ENCODE results near the gene ACTR10. TPM values are rescaled to one million over a fixed set of nuclear protein-coding genes. Genes with fewer than 3 reads are reported as not detected.
"Not testable (repeated sequence)": the region's sequence is repeated elsewhere in the genome, so short reads cannot be mapped to it uniquely, and the experiment has no call there.

Gene ACTR10
- total RNA-seq, 1 donor from 2014 or later = 47.7 TPM

DNA sequence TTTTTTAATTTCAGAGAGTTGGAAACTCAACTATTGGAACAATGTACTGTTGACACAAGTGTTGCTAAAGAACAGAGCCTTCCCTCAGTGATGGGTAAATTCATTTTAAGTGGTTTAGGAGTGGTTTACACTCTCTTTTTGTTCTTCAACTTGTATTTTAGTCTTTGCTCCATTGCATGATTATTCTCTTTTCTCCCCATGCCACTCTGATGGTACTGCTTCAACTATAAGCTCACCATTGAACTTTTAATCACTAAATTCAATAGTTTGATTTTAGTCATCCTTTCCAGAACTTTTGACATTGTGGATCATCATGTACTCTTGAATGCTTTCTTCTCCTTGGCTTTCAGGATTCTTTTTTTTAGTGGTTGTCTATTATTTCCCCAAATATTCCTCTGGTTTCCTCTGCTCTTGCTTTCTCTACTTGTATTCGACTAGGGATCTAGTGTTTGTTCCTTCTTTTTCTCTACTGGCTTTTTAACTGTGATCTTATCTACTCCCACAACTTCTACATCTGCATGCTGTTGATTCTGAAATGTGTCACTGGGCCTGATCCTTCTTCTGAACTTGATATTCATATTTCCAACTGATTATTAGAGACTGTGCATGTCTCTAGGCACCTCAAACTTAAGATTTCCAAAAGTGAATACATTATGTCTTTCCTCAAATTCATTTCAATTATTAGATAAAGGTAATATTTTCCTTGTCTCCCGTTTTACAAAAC, 15.4 kb downstream of the ACTR10 start:
- intact Hi-C loops (cut with micrococcal nuclease) = no loop called here

DNA sequence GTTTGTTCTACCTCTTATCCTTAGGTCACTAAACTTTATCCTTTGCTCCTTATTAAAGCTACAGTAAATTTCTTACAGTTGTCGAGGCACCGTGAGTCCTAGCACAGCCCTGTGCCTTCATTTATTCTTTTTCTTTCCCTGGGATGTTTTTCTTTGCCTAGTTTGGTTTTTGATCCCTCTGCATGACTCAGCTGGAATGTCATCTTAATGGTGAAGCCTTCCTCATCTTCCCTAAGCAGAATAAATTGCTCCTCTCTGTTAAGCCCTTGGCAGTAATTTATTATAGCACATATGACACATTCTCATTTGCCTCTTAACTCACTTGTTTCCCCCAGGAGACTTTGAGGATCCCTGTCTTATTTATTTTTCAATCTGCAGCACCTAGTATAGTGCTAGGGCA, 16.6 kb downstream of the ACTR10 start:
- intact Hi-C loops (cut with micrococcal nuclease) = no loop called here

DNA sequence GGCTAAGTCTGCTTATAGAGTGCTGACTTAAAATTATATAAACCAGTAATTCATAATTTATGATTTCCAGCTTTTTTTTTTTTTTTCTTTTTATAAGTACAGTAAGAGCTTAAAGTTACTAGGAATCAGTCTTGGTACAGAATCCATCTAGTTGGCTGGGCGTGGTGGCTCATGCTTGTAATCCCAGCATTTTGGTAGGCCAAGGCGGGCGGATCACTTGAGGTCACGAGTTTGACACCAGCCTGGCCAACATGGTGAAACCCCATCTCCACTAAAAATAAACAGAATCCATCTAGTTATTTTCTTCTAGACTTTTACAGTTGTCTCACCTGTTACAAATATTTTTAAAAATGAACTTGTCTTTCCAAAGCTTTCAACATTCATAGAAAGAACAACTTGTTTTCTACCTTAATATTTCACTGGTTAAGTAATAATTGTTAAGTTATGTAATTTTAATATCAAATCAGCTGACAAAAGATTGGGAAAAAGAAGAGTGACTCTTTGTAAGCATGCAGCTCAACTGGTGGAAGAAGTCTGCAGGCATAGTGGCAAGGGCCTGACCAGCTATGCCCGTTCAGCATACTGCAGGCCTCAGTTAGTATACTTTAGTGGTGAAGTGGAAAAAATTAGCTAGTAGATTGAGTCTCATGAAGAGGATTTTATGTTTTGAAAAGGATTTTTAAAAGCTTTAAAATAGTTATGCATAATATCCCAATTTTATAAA, 27.3 kb downstream of the ACTR10 start:
- intact Hi-C loops (cut with micrococcal nuclease) = no loop called here

DNA sequence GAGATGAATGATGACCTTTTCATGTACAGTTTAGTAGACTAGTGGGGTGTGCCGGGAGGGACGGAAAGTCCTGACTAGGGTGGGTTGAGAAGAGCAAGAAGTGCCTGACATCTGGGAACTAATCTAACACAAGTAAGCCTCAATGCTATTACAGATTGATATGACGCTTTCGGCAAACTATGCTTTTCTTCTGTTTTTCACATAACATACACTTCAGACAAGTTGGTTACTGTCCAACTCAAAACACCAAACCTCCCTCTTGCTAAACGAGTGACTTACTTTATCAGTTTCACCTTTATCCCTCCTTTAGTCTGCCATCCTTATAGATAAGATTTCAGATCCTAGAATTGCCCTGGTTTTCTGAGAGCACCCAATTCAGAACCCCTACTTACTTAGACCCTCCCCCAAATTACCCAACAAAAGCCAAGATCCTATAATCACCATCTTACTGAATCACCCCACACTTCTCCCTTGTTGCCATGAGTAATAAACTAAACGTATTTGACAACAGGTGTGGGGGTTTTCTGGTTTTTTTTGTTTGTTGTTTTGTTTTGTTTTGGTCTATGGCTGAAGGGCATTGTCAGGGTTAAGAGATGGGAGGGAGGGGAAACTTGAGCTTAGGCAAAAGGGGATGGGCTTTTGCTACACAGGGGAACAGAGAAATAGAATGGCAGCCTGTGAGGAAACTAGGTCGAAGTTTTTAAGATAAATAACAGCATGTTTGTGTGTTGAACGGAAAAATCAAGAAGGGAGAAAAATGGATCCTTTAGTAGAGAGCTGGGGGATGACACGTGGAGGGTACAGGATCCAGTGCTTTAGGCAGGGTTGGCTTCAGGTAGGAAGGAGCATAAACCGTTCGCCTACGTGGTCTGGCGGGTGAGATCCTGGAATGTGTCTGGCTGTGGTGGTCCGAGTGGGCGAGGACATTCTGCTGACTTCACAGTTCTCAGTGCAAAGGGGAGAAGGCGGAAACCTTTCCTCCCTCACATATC, 38.6 kb downstream of the ACTR10 start:
- intact Hi-C loops (cut with micrococcal nuclease) = loop anchor here (1.0 to 2.0 kb wide), 2 partner anchors 38 to 970 kb away; partner anchors contain the start of genes ACTR10, AP5M1 and EXOC5

DNA sequence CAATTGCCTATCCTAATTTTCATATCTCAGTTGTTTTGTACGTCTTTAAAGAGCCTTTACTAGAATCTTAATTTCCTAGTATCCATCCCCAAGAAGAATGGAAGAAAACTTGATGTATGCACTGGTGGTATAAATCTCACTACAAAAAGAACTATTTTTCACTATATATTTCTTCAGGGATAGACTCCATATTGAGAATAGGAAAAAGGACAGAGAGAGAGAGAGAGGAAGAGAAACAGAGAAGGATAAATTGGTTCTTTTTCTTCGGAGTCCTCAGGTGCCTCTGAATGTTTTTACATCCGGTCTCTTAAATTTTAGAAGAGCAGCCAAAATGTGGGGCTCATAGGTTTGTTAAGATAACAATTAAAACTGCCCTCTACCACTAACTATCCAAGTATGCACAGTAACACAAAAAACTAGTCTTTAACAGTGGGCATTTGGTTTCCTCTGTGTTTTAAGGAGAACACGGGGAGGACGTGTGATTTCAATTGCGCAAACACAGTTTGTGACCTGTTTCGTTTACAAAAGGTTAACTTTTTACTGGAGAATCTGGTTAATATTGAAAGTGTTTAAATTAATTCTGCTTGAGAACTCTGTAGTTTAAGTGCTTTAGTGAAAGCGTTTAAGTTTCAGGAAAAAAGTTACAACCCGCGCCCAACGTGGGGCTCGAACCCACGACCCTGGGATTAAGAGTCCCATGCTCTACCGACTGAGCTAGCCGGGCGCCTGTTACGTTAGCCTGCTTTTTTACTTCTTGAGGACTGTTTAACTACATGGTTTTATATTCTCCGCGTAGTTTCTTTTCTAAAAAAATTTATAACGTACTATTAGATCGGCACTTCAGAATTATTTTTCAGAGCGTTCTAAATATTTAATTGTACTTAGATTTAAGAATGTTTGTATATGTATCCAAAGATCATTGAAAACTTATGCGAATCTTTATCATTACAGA, 39.6 kb downstream of the ACTR10 start:
- intact Hi-C loops (cut with micrococcal nuclease) = loop anchor here (1.0 to 2.0 kb wide), 2 partner anchors 39 to 971 kb away; partner anchors contain the start of genes ACTR10, AP5M1 and EXOC5

DNA sequence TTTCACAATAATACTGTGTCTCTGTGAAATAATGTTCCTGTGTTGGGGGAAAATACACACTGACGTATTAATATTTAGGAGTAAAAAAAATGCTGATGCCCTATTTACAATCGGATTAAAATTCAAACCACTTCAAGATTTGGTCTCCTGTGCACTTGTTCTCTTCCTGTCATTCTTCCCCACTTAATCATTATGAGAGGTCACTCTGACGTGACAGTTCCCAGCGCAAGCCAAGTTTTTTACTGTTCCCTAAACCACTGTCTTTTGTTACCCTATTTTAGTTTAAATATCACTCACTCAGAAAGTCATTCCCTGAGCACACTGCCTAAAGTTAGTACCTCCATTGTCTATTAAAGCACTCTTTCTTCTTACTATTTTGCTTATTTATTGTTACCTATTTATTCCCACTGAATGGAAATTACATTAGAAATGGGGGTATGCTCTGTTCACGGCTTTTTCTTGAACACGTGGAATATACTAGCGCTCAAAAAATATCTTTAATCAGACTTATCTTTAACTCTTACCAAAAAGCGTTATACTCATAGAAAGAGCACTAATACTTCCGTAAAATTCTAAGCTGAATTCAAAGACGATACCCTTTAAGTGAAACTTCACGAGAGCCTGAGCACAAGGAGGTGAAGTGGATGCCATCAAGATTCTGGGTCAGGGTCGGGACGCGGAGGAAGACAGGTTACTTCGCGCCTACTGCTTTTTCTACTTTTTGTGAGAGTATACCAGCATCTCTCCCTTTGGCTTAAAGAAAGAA, 44.0 kb downstream of the ACTR10 start:
- intact Hi-C loops (cut with micrococcal nuclease) = loop anchor here (1.0 kb wide), 6 partner anchors 45 to 1240 kb away; partner anchors contain the start of genes ARID4A, DAAM1, JKAMP and KIAA0586

DNA sequence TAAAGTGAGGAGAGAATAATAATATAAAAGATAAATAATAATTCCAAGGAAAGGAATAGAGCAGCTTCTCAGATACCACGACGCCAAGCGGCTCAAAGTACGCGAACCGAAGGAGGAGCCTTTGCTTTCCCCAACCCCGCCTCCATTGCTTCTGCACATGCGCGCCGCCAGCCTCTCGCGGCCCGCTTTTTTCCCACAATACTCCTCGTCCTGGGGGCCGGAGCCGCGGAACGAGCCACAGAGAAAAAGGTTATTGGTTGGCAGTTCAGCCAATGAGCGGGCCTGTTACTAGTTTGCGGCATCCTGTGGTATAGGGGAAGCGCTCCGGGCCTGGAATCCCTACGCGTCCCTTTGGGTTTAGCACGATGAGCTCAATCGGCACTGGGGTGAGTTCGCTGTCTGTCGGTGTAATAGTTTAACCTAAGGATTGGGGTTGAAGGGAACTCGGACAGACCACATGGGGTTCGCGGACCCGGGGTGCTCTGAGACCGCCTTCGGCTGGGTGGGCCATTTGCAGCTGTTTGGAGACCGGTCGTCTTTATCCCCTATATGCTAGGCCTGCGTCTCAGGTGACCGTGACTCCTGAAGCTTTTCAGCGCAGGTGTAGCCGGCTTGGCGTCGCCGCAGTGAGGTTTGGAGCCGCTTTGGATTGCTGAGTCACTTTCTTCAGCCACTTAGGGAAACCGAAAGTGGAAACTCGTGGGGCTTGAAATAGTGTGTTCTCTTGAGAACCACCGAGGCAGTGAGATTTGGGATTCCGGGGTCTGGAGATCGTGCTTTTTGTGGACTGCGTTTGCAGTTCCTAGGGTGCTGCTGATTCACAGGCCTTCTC, 44.8 kb downstream of the ACTR10 start, which contains the start of gene PSMA3:
PSMA3 (plus strand) TSS at position 288 of the 832 bp plus-strand sequence; CDS start at position 366, 78 bp downstream.
- intact Hi-C loops (cut with micrococcal nuclease) = loop anchor here (1.0 kb wide), 6 partner anchors 45 to 1240 kb away; partner anchors contain the start of genes ARID4A, DAAM1, JKAMP and KIAA0586

DNA sequence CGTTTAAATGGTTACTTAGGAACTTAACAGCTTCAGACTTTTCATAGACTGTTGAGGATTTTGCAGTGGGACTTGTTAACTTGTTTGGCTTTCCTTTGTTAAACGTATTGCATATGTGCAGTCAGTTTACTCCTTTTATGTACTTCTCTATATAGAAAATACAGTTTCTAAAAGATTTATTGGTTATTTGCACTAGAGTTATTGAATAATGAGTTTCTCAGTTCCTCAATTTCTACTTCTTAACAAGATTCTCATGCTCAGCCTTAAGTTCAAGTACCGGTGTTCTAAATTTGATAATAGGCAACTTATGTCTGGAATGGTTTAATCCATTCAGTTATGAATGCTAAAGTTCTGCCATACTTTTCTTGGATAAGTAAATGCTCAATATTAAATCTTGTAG, 45.6 kb downstream of the ACTR10 start:
- intact Hi-C loops (cut with micrococcal nuclease) = no loop called here

DNA sequence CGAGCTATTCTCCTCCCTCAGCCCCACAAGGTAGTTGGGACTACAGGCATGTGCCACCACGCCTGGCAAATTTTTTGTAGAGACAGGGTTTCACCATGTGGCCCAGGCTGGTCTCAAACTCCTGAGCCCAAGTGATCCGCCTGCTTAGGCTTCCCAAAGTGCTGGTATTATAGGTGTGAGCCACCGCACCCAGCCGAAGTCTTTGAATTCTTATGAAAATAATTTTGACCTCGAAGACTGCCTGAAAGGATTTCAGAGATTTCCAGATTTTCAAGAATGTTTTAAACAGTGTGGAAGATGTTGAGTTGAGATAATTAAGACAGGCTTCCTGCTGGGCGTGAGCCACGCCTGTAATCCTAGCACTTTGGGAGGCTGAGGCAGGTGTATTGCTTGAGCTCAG, 49.7 kb downstream of the ACTR10 start:
- intact Hi-C loops (cut with micrococcal nuclease) = no loop called here

DNA sequence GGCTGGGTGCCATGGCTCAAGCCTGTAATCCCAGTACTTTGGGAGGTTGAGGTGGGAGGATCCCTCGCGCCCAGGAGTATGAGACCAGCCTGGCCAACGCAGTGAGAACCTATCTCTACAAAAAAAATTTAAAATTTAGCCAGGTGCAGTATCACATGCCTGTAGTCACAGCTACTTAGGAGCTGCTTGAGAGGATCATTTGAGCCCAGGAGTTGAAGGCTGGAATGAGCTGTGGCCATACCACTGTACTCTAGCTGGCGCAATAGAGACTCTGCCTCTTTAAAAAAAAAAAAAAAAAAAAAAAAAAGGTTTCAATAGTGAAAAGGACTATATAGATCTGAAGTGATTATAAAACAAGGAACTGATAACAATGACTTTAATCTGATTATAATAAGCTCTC, 58.2 kb downstream of the ACTR10 start:
- intact Hi-C loops (cut with micrococcal nuclease) = no loop called here

DNA sequence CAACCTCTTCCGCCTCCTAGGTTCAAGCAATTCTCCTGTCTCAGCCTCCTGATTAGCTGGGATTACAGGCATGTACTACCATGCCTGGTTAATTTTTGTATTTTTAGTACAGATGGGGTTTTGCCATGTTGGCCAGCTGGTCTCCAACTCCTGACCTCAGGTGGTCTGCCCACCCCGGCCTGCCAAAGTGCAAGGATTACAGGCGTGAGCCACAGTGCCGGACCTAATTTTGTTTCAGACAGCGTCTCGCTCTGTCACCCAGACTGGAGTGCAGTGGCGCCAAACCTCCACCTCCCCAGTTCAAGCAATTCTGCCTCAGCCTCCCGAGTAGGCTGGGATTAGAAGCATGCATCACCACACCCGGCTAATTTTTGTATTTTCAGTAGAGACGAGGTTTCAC, 62.1 kb downstream of the ACTR10 start:
- intact Hi-C loops (cut with micrococcal nuclease) = not testable (repeated sequence)

DNA sequence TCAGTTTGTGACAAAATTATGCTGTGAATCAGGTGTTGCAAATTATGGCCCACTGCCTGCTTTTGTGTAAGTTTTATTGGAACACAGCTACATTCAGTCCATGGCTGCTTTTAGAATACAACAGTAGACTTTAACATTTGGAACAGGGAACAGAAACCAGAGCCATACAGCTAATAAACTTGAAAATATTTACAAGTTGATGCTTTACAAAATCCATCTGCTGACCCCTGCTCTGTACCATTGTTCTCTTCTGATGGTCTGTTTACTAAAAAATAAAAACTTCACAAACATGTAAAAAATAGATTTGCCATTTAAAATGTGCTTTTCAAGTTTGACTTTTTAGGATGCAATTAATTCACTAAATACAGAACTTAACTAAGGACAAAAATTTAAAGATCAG, 65.5 kb downstream of the ACTR10 start:
- intact Hi-C loops (cut with micrococcal nuclease) = no loop called here

DNA sequence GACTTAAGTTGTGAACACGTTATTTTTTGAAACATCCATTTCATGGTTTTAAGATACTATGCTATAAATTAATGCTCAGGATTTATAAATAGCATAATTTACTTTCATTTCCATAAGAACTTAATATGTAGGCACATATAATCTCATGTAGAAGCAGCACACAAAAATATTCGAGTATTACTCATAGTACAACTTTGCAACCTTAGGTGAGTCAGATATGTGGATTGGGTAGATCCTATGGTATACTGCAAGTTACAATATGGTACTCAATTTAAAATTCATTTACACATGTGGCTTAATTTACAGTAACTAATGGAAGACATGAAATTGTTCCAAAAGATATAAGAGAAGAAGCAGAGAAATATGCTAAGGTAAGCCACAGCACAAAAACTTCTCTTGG, 70.7 kb downstream of the ACTR10 start:
- intact Hi-C loops (cut with micrococcal nuclease) = no loop called here

DNA sequence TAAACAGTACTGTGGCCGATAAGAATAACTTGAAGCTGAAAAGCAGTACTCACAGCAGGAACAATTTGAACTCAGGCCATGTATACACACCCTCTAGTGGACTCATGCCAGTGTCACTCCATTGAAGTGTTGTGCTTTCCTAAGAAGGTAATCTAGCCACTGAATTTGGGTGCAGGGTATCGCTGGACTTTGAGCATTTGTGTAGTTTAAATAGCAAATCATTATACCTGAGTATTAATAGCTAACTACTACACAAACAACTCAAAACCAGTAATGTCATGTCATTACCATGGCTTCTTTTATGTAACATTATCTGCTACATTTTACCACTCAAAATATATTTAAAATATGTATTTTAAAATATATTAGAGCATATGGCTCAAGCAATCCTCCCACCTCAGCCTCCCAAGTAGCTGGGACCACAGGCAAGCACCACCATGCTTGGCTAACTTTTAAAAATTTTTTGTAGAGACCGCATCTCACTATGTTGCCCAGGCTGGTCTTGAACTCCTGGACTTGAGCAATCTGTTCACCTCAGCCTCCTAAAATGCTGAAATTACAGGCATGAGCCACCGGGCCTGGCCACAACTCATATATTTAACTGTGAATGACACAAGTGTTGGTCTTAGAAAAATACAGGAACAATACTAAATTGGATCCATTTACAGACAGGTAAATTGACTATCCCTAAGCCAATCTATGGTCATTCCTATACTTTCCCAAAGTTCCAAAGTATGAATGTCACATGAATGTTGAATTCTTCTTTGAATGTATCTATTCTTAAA, 72.8 kb downstream of the ACTR10 start:
- intact Hi-C loops (cut with micrococcal nuclease) = no loop called here

DNA sequence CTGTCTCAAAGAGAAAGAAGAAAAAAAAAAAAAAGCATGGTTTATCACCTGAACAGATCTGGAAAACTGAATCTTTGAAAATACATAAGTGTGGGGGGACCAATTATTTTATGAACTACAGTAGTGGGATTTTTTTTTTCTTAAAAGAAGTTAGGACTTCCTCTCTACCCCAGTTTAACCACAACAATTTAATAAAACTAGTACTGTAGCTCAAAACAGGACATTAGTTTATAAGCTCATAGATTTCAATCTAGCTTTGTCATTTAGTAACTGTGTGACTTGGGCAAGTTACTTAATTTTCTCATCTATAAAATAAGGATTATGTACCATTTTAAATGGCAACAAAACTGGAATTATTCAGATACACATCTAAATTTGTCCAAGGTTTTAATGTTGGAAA, 74.9 kb downstream of the ACTR10 start:
- intact Hi-C loops (cut with micrococcal nuclease) = no loop called here

DNA sequence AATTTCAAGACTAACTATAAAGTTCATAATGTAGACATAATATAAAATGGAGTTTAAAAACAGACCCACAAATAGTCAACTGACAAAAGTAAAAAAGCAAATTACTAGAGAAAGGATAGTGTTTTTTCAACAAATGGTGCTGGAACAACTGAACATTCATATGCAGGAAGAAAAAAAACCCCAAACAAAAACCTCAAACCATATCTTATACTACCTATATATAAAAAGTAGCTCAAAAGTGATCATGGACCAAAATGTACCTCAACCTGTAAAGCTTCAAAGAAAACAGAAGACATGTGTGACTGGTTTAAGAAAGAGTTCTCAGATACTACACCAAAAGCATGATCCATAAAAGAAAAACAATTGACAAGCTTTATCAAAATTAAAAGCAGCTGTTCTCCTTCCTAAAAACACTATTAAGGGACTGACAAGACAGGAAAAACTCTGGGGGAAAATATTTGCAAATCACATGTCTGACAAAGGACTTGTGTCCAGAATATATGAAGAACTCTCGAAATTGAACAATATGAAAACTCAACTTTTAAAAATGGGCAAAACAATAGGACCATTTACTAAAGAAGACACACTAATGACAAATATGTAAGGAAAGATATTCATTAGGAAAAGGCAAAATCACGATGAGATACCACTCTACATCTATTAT, 75.7 kb downstream of the ACTR10 start:
- intact Hi-C loops (cut with micrococcal nuclease) = no loop called here

DNA sequence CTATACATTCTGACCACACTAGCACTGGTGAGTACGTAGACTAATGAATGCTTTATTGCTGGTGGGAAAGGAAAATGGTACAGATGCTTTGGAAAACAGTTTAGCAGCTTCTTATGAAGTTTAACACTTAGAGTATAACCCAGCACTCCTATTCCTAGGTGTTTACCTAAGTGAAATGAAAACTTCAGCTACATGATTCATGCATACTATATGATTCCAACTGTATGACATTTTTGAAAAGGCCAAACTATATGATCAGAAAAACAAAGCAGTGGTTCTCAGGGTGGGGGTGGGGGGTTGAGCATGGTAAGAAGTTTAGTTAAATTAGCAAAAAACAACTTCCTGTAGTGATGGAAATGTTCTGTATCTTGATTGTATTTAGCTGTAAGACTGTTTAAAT, 76.3 kb downstream of the ACTR10 start:
- intact Hi-C loops (cut with micrococcal nuclease) = no loop called here

All from T-helper 2 cell treated with Interferon-gamma antibody and Interleukin-4, amounts not matched to agents 100 ng/mL and 5 ng/mL, for 36 hours (primary cell).